ENCODE results near the gene BCHE.

Gene BCHE

GRCh38 chr3:165770781-165771180 is 66.4 kb downstream of the BCHE start:
- in situ Hi-C loops (cut with HindIII; ENCODE audit: low sequenced_read_pairs) = no loop called here
- DNase-seq (ENCODE audit: low read depth, low spot score) = peak; percentile 55
- no peak overlapping the region for H3K4me3 ChIP-seq (ENCODE audit: low read depth, low read length)
- TF ChIP-seq CTCF (IDR thresholded peaks at IDR 0.05; ENCODE audit: low read depth, low read length) = no peak

- no peak for TF ChIP-seq CTCF (IDR thresholded peaks at IDR 0.05; ENCODE audit: low read depth, low read length)
- DNase-seq (ENCODE audit: low read depth, low spot score) = peak; percentile 1
- no peak overlapping the region for H3K4me3 ChIP-seq (ENCODE audit: low read depth, low read length)
- in situ Hi-C loops (cut with HindIII; ENCODE audit: low sequenced_read_pairs) = no loop called here
Observed at GRCh38 chr3:165768680-165769079, 68.5 kb downstream of the BCHE start.

- H3K4me3 ChIP-seq (ENCODE audit: low read depth, low read length) = no peak overlapping the region
- DNase-seq (ENCODE audit: low read depth, low spot score) = no peak
- no peak for TF ChIP-seq CTCF (IDR thresholded peaks at IDR 0.05; ENCODE audit: low read depth, low read length)
- in situ Hi-C loops (cut with HindIII; ENCODE audit: low sequenced_read_pairs) = no loop called here
Observed at GRCh38 chr3:165759041-165759440, 78.2 kb downstream of the BCHE start.

- DNase-seq (ENCODE audit: low read depth, low spot score) = no peak
- in situ Hi-C loops (cut with HindIII; ENCODE audit: low sequenced_read_pairs) = no loop called here
- no peak overlapping the region for H3K4me3 ChIP-seq (ENCODE audit: low read depth, low read length)
- TF ChIP-seq CTCF (IDR thresholded peaks at IDR 0.05; ENCODE audit: low read depth, low read length) = no peak
Observed at GRCh38 chr3:165755571-165755970, 81.7 kb downstream of the BCHE start.

- in situ Hi-C loops (cut with HindIII; ENCODE audit: low sequenced_read_pairs) = no loop called here
- H3K4me3 ChIP-seq (ENCODE audit: low read depth, low read length) = no peak overlapping the region
- no peak for TF ChIP-seq CTCF (IDR thresholded peaks at IDR 0.05; ENCODE audit: low read depth, low read length)
- DNase-seq (ENCODE audit: low read depth, low spot score) = no peak
Observed at GRCh38 chr3:165754219-165755007, 82.8 kb downstream of the BCHE start.

- H3K4me3 ChIP-seq (ENCODE audit: low read depth, low read length) = no peak overlapping the region
- DNase-seq (ENCODE audit: low read depth, low spot score) = peak; percentile 30
- in situ Hi-C loops (cut with HindIII; ENCODE audit: low sequenced_read_pairs) = no loop called here
- no peak for TF ChIP-seq CTCF (IDR thresholded peaks at IDR 0.05; ENCODE audit: low read depth, low read length)
Observed at GRCh38 chr3:165753560-165753959, 83.7 kb downstream of the BCHE start.

All from astrocyte of the spinal cord (primary cell).